Thoracic aorta (tissue), 2 donors: ENCODE results near the gene ANO3. TPM values are rescaled to one million over a fixed set of nuclear protein-coding genes. Genes with fewer than 3 reads are reported as not detected.

Experiments used
- ATAC-seq: fragments of 150-250 bp; one replicate; pipeline ENCODE4 v1.8.0; 2017; ENCODE audit warnings: low read depth; ENCODE audit not compliant: insufficient number of reproducible peaks, low FRiP score
- DNase-seq: peaks from one replicate; pipeline ENCODE4 v3.0.0-alpha.2; 2020; ENCODE audit warnings: low spot score
- H3K27ac ChIP-seq, 2 donors: fragments of 200-600 bp; sonication (generic); 1 replicate in 1 of 2; 2 replicates in 1 of 2; pipeline ENCODE4 v1.5.1; 2016; ENCODE audit warnings: mild to moderate bottlenecking in 2 of 2, moderate library complexity in 2 of 2
- H3K27me3 ChIP-seq: fragments of 200-600 bp; sonication (generic); replicated peaks from 2 replicates; pipeline ENCODE4 v1.6.0; 2016; ENCODE audit warnings: mild to moderate bottlenecking; ENCODE audit not compliant: insufficient read depth
- H3K36me3 ChIP-seq: fragments of 200-600 bp; sonication (generic); one replicate; pipeline ENCODE4 v1.5.1; 2016
- H3K4me1 ChIP-seq, 2 donors: fragments of 200-600 bp; sonication (generic); 1 replicate in 1 of 2; 2 replicates in 1 of 2; pipeline versions ENCODE4 v1.5.1 to v1.6.0; 2016; ENCODE audit warnings: low read depth in 2 of 2, mild to moderate bottlenecking in 1 of 2; ENCODE audit not compliant: control insufficient read depth in 1 of 2
- H3K4me3 ChIP-seq: fragments of 200-600 bp; sonication (generic); 2 replicates; pipeline ENCODE4 v1.5.1; 2016; ENCODE audit warnings: mild to moderate bottlenecking
- H3K9me3 ChIP-seq: fragments of 200-600 bp; sonication (generic); 2 replicates; pipeline ENCODE4 v1.5.1; 2016
- total RNA-seq, 2 donors: library from RNA; depleted of rRNA; stranded (reverse); fragments of >200 nt; gene quantifications; one replicate each; pipeline versions ENCODE4 v1.1.0 to v1.2.3, GENCODE V29; 2016
- TF ChIP-seq, protein P1 (sequence below): fragments of 200-600 bp; sonication (generic); IDR thresholded peaks from one replicate; pipeline ENCODE4 v1.5.1; 2019; ENCODE audit warnings: antibody characterized with exemption

Gene ANO3
- total RNA-seq, 2 donors from 2014 or later = 0.71 to 13.4 TPM

DNA sequence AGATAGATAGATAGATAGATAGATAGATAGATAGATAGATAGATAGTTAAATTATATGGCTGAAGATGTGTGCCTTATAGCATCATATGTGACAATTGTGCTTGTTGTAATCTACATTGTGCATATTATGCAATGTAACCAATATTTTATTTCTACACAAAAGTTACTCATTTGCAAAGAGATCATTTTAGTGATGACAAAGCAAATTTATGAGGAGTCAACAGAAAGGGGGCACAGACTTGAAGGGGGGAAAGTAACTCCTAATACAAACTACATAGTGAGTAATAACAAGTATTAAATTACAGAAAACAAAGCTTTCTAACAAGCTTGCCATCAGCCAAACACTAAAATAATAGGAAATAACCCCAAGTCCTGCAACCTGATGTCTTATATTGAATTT, 133.3 kb downstream of the ANO3 start:
- H3K9me3 ChIP-seq = no peaks in the 10 kb centered on the region
- H3K4me1 ChIP-seq = no peaks in the 10 kb centered on the region
- no peak for ATAC-seq
- H3K27me3 ChIP-seq = no peaks in the 10 kb centered on the region
- no peak overlapping the region for H3K27ac ChIP-seq
- no peak overlapping the region for H3K4me3 ChIP-seq
- TF ChIP-seq, protein P1, sequence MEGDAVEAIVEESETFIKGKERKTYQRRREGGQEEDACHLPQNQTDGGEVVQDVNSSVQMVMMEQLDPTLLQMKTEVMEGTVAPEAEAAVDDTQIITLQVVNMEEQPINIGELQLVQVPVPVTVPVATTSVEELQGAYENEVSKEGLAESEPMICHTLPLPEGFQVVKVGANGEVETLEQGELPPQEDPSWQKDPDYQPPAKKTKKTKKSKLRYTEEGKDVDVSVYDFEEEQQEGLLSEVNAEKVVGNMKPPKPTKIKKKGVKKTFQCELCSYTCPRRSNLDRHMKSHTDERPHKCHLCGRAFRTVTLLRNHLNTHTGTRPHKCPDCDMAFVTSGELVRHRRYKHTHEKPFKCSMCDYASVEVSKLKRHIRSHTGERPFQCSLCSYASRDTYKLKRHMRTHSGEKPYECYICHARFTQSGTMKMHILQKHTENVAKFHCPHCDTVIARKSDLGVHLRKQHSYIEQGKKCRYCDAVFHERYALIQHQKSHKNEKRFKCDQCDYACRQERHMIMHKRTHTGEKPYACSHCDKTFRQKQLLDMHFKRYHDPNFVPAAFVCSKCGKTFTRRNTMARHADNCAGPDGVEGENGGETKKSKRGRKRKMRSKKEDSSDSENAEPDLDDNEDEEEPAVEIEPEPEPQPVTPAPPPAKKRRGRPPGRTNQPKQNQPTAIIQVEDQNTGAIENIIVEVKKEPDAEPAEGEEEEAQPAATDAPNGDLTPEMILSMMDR = no peak
- H3K36me3 ChIP-seq = no peaks in the 10 kb centered on the region
- no peak for DNase-seq

DNA sequence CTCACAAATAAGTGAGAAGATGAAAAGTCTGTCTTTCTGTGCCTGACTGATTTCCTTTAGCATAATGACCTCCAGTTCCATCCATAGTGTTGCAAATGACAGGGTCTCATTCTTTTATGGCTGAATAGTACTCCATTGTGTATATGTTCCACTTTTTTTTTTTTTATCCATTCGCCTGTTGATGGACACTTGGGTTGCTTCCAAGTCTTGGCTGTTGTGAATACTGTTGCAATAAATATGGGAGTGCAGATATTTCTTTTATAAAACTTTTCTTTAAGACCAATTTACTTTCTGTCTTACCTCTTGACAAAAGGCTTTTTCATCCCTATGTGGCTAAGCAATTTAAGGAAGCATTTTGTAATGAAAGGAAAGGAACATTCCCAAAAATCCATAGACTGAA, 135.6 kb downstream of the ANO3 start:
- no peak overlapping the region for H3K4me3 ChIP-seq
- H3K36me3 ChIP-seq = no peaks in the 10 kb centered on the region
- no peaks in the 10 kb centered on the region for H3K27me3 ChIP-seq
- no peaks in the 10 kb centered on the region for H3K9me3 ChIP-seq
- H3K4me1 ChIP-seq = no peaks in the 10 kb centered on the region
- ATAC-seq = no peak
- no peak for DNase-seq
- no peak overlapping the region for H3K27ac ChIP-seq
- TF ChIP-seq, protein P1 = no peak

DNA sequence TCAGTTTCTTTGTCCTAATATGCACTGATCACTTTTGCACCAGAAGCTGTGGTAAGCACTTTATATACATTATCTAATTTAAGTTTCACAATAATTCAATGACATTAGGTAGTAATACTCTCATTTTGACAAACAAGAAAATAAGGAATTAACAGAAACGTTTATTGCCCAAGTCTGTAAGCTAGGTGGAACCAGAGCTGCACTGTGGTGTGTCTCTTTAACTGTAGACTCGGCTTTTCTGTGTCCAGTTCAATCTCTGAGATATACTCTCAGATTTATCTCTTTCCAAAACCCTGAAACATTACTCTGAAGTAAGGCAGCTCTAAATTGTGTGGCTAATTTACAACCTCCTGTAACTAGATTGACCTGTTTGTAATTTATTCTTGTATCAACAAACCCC, 139.1 kb downstream of the ANO3 start:
- no peaks in the 10 kb centered on the region for H3K9me3 ChIP-seq
- DNase-seq = no peak
- no peak overlapping the region for H3K27ac ChIP-seq
- TF ChIP-seq, protein P1 = no peak
- no peak overlapping the region for H3K4me3 ChIP-seq
- no peaks in the 10 kb centered on the region for H3K36me3 ChIP-seq
- no peak for ATAC-seq
- H3K4me1 ChIP-seq = no peaks in the 10 kb centered on the region
- H3K27me3 ChIP-seq = no peaks in the 10 kb centered on the region

DNA sequence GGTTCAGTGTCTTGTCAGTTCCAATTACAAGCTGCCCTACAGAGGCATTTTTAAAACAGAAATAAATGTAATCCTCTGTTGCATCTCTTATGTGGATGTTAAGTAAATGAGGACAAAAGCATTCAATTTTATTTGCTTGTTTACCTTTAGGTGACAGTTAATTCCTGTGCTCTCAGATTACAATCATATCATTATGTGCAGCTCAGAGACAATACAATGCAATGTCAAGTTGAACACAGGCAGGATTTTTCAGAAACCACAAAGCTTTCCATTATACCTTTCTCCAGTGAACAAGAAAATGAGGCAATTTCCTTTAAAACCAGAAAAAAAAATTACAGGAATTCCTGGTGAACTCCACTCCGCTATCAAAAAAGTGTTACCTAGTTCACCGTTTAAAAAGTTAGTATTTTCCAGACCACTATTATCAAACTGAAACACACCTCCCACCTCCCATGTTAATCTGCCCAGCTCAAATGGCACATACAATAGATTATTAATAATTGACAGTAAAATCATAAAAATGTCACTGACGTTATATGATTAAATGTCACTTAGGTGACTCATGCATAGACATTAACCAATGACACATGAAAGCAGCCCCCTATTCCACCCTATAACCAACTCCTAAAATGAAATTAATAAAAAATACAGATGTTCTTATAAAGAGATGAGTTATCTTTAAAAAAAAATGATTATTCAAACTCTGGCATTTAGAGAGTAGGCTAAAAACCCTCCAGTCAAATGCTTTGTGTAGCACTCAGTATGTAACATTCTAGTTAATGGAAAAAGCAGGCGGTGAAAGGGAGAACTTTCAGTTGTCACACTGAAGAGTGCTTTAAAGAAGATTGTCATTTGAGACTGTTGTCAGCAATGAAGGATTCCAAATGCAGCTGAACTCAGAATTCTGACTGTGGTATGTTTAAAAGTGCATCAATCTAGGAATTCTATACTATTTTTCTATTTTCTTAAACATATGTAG, 141.6 kb downstream of the ANO3 start:
- Histone ChIP-seq H3K9me3 (no peaks in the 10 kb centered on the region), H3K36me3 (no peaks in the 10 kb centered on the region), H3K4me3 (no peak overlapping the region), H3K4me1 (no peaks in the 10 kb centered on the region), H3K27me3 (no peaks in the 10 kb centered on the region), H3K27ac (no peak overlapping the region)
- no peak for ATAC-seq
- TF ChIP-seq, protein P1 = no peak
- no peak for DNase-seq

DNA sequence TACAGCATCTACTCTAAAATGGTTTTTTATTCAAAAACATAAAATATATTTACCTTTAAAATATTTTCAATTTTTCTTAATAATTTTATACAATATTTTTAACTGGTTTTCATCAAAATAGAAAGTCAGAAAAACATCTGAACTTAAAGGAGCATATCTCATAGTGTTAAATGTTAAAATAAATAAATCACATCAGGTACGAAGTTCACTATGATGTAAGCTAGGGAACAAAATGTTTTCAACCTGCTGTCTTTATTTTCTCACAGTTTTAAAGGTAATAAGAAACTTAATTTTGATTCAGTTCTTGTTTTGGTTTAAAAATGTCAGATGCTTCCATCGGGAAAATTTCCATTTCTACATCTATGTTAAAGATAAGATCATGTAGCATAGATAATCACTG, 142.5 kb downstream of the ANO3 start:
- no peak for DNase-seq
- no peaks in the 10 kb centered on the region for H3K27me3 ChIP-seq
- no peaks in the 10 kb centered on the region for H3K36me3 ChIP-seq
- no peaks in the 10 kb centered on the region for H3K4me1 ChIP-seq
- no peak overlapping the region for H3K27ac ChIP-seq
- TF ChIP-seq, protein P1 = no peak
- H3K4me3 ChIP-seq = no peak overlapping the region
- no peaks in the 10 kb centered on the region for H3K9me3 ChIP-seq
- ATAC-seq = no peak
